Hematopoietic multipotent progenitor cell treated with erythropoietin and hydrocortisone succinate and interleukin-3 and kit ligand, for 17 days (in vitro differentiated cells): Measurements from ENCODE around the gene KLK8.

Experiments used
- DNase-seq: peaks from one replicate; pipeline ENCODE4 v3.0.0-alpha.2; 2015; ENCODE audit warnings: low spot score

KLK8 gene

DNA sequence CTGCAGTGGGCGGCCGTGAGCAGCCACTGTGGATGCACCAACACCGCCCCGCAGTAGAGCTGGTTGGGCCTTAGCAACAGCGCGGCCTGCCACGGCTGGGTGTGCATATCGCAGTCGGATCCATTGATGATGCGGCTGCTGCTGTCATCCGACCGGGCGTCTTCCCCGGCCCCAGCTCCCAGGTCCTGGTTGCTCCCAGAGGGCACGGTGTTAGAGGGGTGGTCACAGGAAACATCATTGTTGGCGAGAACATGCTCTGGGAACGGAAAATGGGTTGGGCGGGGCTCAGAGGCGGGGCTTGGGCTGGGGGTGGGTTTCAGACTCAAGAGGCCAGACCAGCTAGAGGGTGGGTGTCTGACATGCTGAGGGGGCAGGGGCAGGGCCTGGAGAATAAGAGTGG, 51.5 kb downstream of the KLK8 start:
- DNase-seq = no peak

DNA sequence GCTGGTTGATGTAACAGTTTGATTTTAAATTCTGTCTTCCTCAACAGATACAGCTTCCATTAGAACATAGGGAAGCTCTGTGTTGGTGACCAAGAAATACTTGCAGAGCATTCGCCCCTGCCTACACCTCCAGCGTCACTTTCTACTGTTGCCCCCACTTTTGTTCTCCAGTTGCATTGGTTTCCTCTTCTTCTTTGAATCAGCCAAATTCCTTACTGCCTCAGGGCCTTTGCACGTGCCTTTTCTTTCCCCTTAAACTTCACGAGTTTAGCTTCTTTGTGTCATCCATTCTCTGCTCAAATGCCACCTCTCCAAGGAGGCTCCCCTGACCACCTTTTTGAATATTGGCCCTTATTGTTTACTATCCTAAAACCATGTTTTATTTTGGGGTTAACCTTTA, 54.3 kb downstream of the KLK8 start:
- DNase-seq = no peak
